GM18520 (cell line): ENCODE measurements around the gene PLD3.
"Not testable (repeated sequence)": the region's sequence is repeated elsewhere in the genome, so short reads cannot be mapped to it uniquely, and the experiment has no call there.

Experiments used
- ATAC-seq: cut with Tn5 transposase; IDR thresholded peaks from one replicate; pipeline ENCODE4 v1.9.1; 2021; ENCODE audit not compliant: unreplicated experiment

The PLD3 gene

GRCh38 chr19:40363069-40363468 is 14.6 kb downstream of the PLD3 start:
- no peak for ATAC-seq

GRCh38 chr19:40365010-40365409 is 16.5 kb downstream of the PLD3 start:
- ATAC-seq: no peak

- ATAC-seq: no peak
These were observed 17.3 kb downstream of the PLD3 start for GRCh38 chr19:40365613-40366401.

GRCh38 chr19:40366697-40367561 is 18.4 kb downstream of the PLD3 start:
- ATAC-seq: no peak

GRCh38 chr19:40367577-40368434 is 19.3 kb downstream of the PLD3 start:
- no peak for ATAC-seq

GRCh38 chr19:40369797-40370196 is 21.3 kb downstream of the PLD3 start:
- no peak for ATAC-seq

- not testable (repeated sequence) for ATAC-seq
These were observed 21.8 kb downstream of the PLD3 start for GRCh38 chr19:40370253-40370652.

- ATAC-seq: no peak
These were observed 22.7 kb downstream of the PLD3 start for GRCh38 chr19:40370997-40371801.

- ATAC-seq: no peak
These were observed 23.3 kb downstream of the PLD3 start for GRCh38 chr19:40371802-40372122.

- no peak for ATAC-seq
These were observed 25.6 kb downstream of the PLD3 start for GRCh38 chr19:40374084-40374483.

- ATAC-seq: no peak
These were observed 27.9 kb downstream of the PLD3 start for GRCh38 chr19:40376286-40376862.

GRCh38 chr19:40377876-40378385 is 29.4 kb downstream of the PLD3 start:
- no peak for ATAC-seq

- no peak for ATAC-seq
These were observed 30.0 kb downstream of the PLD3 start for GRCh38 chr19:40378509-40378908.

GRCh38 chr19:40379446-40380198 is 31.1 kb downstream of the PLD3 start:
- no peak for ATAC-seq

GRCh38 chr19:40380199-40381037 is 31.9 kb downstream of the PLD3 start:
- no peak for ATAC-seq

- no peak for ATAC-seq
These were observed 32.8 kb downstream of the PLD3 start for GRCh38 chr19:40381321-40381720.

- no peak for ATAC-seq
These were observed 35.3 kb downstream of the PLD3 start for GRCh38 chr19:40383668-40384248.

- ATAC-seq: no peak
These were observed 38.7 kb downstream of the PLD3 start for GRCh38 chr19:40387155-40387554.
